Keratinocyte (primary cell): ENCODE results near the gene TTLL4.

ENCODE experiments used
- EZH2 ChIP-seq: IDR thresholded peaks from one replicate; pipeline ENCODE4 v1.6.1; 2012; ENCODE audit warnings: inconsistent platforms, mild to moderate bottlenecking, low read length, moderate library complexity
- TF ChIP-seq, protein P1 (sequence below), 3 experiments: IDR thresholded peaks in 1 of 3; conservative IDR thresholded peaks in 1 of 3; optimal IDR thresholded peaks in 1 of 3; 2 replicates in 2 of 3; 3 replicates in 1 of 3; pipeline versions ENCODE3 to v1.5.1; 2011; ENCODE audit warnings: low read length in 3 of 3, mild to moderate bottlenecking in 3 of 3, moderate library complexity in 2 of 3, control low read depth in 1 of 3, inconsistent platforms in 1 of 3; ENCODE audit not compliant: insufficient read depth in 2 of 3; ENCODE audit errors: extremely low read depth in 1 of 3

DNA sequence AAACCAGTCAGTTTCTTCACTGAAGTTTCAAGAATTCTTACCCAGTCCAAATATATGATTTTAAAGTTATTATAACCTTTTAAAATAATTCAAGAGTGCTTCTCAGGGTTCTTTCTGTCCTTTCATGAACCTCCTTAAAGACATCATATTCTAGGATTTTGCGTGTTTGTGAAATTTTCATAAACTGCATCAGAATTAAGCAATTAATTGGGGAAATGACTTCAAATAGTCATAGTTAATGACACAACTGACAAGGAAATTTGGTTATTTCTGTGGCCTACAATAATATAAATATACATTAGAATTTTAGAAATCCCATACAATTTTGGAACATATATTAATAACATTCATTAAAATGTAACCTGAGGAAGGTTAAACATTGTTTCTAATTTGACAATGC lies 81.8 kb downstream of the TTLL4 start:
- TF ChIP-seq, protein P1, sequence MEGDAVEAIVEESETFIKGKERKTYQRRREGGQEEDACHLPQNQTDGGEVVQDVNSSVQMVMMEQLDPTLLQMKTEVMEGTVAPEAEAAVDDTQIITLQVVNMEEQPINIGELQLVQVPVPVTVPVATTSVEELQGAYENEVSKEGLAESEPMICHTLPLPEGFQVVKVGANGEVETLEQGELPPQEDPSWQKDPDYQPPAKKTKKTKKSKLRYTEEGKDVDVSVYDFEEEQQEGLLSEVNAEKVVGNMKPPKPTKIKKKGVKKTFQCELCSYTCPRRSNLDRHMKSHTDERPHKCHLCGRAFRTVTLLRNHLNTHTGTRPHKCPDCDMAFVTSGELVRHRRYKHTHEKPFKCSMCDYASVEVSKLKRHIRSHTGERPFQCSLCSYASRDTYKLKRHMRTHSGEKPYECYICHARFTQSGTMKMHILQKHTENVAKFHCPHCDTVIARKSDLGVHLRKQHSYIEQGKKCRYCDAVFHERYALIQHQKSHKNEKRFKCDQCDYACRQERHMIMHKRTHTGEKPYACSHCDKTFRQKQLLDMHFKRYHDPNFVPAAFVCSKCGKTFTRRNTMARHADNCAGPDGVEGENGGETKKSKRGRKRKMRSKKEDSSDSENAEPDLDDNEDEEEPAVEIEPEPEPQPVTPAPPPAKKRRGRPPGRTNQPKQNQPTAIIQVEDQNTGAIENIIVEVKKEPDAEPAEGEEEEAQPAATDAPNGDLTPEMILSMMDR (optimal IDR thresholded peaks at IDR 0.05 in 1 of 3, IDR thresholded peaks at IDR 0.05 in 1 of 3, conservative IDR thresholded peaks at IDR 0.05 in 1 of 3; ENCODE audit: extremely low read depth in 1 of 3, insufficient read depth in 2 of 3, low read length in 3 of 3), result no peak
- TF ChIP-seq EZH2, result no peak
